HepG2 (cell line): ENCODE results near the gene AURKA. TPM values are rescaled to one million over a fixed set of nuclear protein-coding genes. Genes with fewer than 3 reads are reported as not detected.

Experiments
- ARNT ChIP-seq: fragments of 450-650 bp; IDR thresholded peaks from 2 replicates; pipeline ENCODE4 v1.6.1; 2017
- CHD4 ChIP-seq: fragments of 200-600 bp; sonication (generic); IDR thresholded peaks from 2 replicates; pipeline ENCODE4 v1.7.0; 2017; ENCODE audit warnings: mild to moderate bottlenecking, low read length, borderline replicate concordance
- FOXP1 ChIP-seq, 2 experiments: fragments of 450-650 bp in 1 of 2; IDR thresholded peaks; 2 replicates each; pipeline ENCODE4 v1.6.1; 2017 to 2018; ENCODE audit warnings: antibody characterized with exemption in 1 of 2
- FUBP1 ChIP-seq: sonication (generic); formaldehyde crosslinking; IDR thresholded peaks from 2 replicates; pipeline ENCODE4 v1.5.1; 2020; ENCODE audit warnings: missing genetic modification reagents, mild to moderate bottlenecking, borderline replicate concordance
- IKZF4 ChIP-seq: sonication (generic); formaldehyde crosslinking; IDR thresholded peaks from 2 replicates; pipeline ENCODE4 v1.5.1; 2020; ENCODE audit warnings: borderline replicate concordance, mild to moderate bottlenecking, low read depth, missing genetic modification reagents; ENCODE audit errors: not compliant biosample characterization
- MAF1 ChIP-seq: sonication (generic); formaldehyde crosslinking; IDR thresholded peaks from 2 replicates; pipeline ENCODE4 v1.5.0; 2020; ENCODE audit warnings: missing genetic modification reagents, borderline replicate concordance
- MED13 ChIP-seq: sonication (generic); formaldehyde crosslinking; IDR thresholded peaks from 2 replicates; pipeline ENCODE4 v1.5.0; 2020; ENCODE audit warnings: missing genetic modification reagents
- PTBP1 ChIP-seq: fragments of 200-400 bp; formaldehyde crosslinking; IDR thresholded peaks from 2 replicates; pipeline ENCODE4 v1.6.1; 2018; ENCODE audit warnings: low read length, low read depth; ENCODE audit not compliant: poor library complexity, severe bottlenecking
- WIZ ChIP-seq: sonication (generic); formaldehyde crosslinking; IDR thresholded peaks from 2 replicates; pipeline ENCODE4 v1.5.1; 2020; ENCODE audit warnings: mild to moderate bottlenecking, missing genetic modification reagents
- ZBTB46 ChIP-seq: sonication (generic); formaldehyde crosslinking; IDR thresholded peaks from 2 replicates; pipeline ENCODE4 v1.4.0; 2020; ENCODE audit warnings: mild to moderate bottlenecking, missing genetic modification reagents, borderline replicate concordance
- ZNF101 ChIP-seq: sonication (generic); formaldehyde crosslinking; IDR thresholded peaks from 2 replicates; pipeline ENCODE4 v1.4.0; 2020; ENCODE audit warnings: mild to moderate bottlenecking, low read depth, missing genetic modification reagents, borderline replicate concordance
- ZNF18 ChIP-seq: sonication (generic); formaldehyde crosslinking; IDR thresholded peaks from 2 replicates; pipeline ENCODE4 v1.8.0; 2022; ENCODE audit warnings: mild to moderate bottlenecking, missing genetic modification reagents; ENCODE audit not compliant: insufficient replicate concordance
- ZNF432 ChIP-seq: sonication (generic); formaldehyde crosslinking; IDR thresholded peaks from 2 replicates; pipeline ENCODE4 v1.5.0; 2020; ENCODE audit warnings: missing genetic modification reagents, mild to moderate bottlenecking, borderline replicate concordance
- ZNF512B ChIP-seq: sonication (generic); formaldehyde crosslinking; IDR thresholded peaks from 2 replicates; pipeline ENCODE4 v1.5.1; 2020; ENCODE audit warnings: missing genetic modification reagents, mild to moderate bottlenecking, borderline replicate concordance
- ZNF513 ChIP-seq: sonication (generic); formaldehyde crosslinking; conservative IDR thresholded peaks from 2 replicates; pipeline ENCODE4 v1.5.0; 2020; ENCODE audit warnings: missing genetic modification reagents
- ZNF562 ChIP-seq: sonication (generic); formaldehyde crosslinking; IDR thresholded peaks from 2 replicates; pipeline ENCODE4 v1.8.0; 2022; ENCODE audit warnings: missing genetic modification reagents, borderline replicate concordance
- ZNF883 ChIP-seq: sonication (generic); formaldehyde crosslinking; IDR thresholded peaks from 2 replicates; pipeline ENCODE4 v1.5.1; 2020; ENCODE audit warnings: mild to moderate bottlenecking, missing genetic modification reagents; ENCODE audit errors: not compliant biosample characterization
- polyA plus RNA-seq, 8 experiments: library from polyadenylated mRNA; depleted of rRNA in 3 of 8; stranded (reverse) in 7 of 8; unstranded in 1 of 8; fragments of >200 nt; fragmentation: Illumina TruSeq in 4 of 8; extraction: Trizol in 4 of 8; gene quantifications; 2 replicates each; pipeline versions ENCODE4 v1.2.1 to v1.2.3, GENCODE V29; 2011 to 2016; ENCODE audit warnings: low read depth in 4 of 8, missing spikeins in 1 of 8, mixed read lengths in 1 of 8; ENCODE audit not compliant: insufficient read depth in 1 of 8
- total RNA-seq, 5 experiments: library from RNA; depleted of rRNA; stranded (reverse); fragments of >200 nt; fragmentation: Illumina TruSeq; extraction: Trizol; gene quantifications; 2 replicates each; pipeline ENCODE4 v1.2.3, GENCODE V29; 2016; ENCODE audit warnings: low read depth in 1 of 5

The AURKA gene
- total and polyA plus RNA-seq, 2 of the 13 experiments (the other 11 are each of a cell fraction or from before 2014, with no cell fraction given) = 96.4 to 224 TPM

GRCh38 chr20:56360133-56360907, 31.7 kb downstream of the AURKA start (continued):
- TF ChIP-seq ZNF512B (CRISPR knock-in tag) = no peak; the same call in 1 of the 2 replicates
- TF ChIP-seq ZNF883 (CRISPR knock-in tag) = peak; percentile 61
- TF ChIP-seq ARNT = no peak
- peak; percentile 41 for TF ChIP-seq ZNF18 (CRISPR knock-in tag)
- TF ChIP-seq ZNF562 = no peak
- TF ChIP-seq FOXP1 (IDR thresholded peaks at IDR 0.05) = no peak
- TF ChIP-seq FOXP1 (CRISPR knock-in tag; IDR thresholded peaks at IDR 0.05) = peak; percentile 35; the same call in 1 of the 2 replicates
- 0 out of 2 replicates have a peak, but pooled peaks have one; percentile 17 for TF ChIP-seq ZNF432 (CRISPR knock-in tag)
- TF ChIP-seq WIZ (CRISPR knock-in tag) = no peak
- TF ChIP-seq ZNF513 (CRISPR knock-in tag) = no peak
- TF ChIP-seq MED13 (CRISPR knock-in tag) = no peak
- TF ChIP-seq IKZF4 = no peak
- TF ChIP-seq ZBTB46 (CRISPR knock-in tag) = 0 out of 2 replicates have a peak, but pooled peaks have one; percentile 16
- TF ChIP-seq MAF1 (CRISPR knock-in tag) = 0 out of 2 replicates have a peak, but pooled peaks have one; percentile 58
- no peak for TF ChIP-seq PTBP1
- TF ChIP-seq ZNF101 (CRISPR knock-in tag) = peak; percentile 67; the same call in 1 of the 2 replicates
- peak; percentile 96 for TF ChIP-seq CHD4
- peak; percentile 79 for TF ChIP-seq FUBP1 (CRISPR knock-in tag)
